ENCODE results near the gene GUCA1C.

GUCA1C gene

GRCh38 chr3:108907194-108907593 lies 46.5 kb downstream of the GUCA1C start:
- DNase-seq (ENCODE audit: low read depth) = no peak

DNA sequence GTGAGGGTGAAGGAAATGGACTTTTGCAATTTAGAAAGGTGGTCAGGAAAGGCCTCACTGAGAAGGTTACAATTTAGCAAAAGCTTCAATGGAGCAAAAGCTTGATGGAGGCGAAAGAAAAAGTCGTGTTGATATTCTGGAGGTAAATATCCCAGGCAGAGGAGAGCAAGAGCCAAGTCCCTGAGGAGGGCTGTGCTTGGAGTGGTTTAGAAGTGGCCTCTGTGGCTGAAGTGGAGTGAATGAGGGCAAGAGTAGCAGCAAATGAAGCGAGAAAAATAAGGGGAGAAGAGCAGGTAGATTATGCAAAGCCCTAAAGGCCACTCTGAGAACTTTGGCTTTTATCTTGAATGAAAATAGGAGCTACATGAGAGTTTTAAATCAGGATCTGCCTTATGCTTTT lies 54.1 kb downstream of the GUCA1C start:
- no peak for DNase-seq (ENCODE audit: low read depth)

- DNase-seq (ENCODE audit: low read depth) = no peak
These were observed 55.8 kb downstream of the GUCA1C start for GRCh38 chr3:108897883-108898282.

- DNase-seq (ENCODE audit: low read depth) = no peak
These were observed 58.7 kb downstream of the GUCA1C start for GRCh38 chr3:108894981-108895380.

DNA sequence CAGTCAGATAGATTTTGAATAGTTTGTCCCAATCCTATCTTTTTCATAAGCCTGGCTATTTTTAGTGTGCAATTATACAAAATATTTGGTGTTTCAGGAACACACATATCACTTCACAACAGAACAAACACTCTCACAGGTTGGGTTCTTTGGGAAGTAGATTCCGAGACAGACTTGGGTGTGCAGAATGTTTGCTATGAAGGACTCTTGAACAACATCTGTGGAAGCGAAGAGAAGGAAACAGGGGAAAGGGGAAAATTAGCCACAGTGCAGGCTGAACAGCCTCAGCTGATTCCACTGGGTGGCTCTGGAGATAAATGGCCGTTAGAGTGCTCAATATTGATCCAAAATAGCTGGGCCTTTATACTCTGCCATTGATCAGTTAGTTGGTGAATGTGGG lies 61.8 kb downstream of the GUCA1C start:
- no peak for DNase-seq (ENCODE audit: low read depth)

DNA sequence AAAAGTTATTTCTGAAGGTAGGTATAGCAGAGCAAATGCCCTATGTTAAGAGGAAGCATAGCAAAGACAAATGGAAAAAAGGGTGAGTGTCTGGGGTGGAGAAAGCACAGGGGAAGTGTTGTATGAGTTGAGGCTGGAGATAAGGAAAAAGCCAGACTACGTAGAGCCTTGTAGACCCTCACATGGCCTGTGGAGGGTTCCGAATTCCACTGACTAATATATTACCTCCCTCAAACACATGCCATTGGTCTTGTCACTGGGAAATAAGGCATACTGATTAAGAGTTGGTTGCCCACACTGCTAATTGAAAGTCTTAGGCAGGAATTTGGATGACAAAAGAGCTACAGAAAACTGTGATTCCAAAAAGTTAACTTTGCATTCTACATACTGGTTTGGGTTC lies 65.9 kb downstream of the GUCA1C start:
- DNase-seq (ENCODE audit: low read depth) = no peak

DNA sequence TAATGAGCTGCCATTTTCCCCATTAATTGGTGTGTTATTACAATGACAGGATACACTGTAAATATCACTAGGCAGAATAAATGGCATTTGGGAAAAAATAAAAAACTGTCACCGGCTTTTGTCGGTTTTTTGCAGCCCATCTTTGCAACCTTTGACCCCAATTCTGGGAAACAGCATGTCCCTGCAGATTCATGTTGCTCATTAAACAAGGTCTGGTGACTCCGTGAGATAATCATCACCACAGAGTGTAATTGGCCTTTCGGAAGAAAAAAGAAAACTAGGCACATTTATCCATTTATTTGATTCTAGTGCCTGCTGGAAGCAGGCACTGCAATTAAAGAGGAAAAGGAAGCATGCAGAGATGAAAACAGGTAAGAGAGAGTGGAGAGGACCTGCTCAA lies 66.6 kb downstream of the GUCA1C start:
- DNase-seq (ENCODE audit: low read depth) = no peak

DNA sequence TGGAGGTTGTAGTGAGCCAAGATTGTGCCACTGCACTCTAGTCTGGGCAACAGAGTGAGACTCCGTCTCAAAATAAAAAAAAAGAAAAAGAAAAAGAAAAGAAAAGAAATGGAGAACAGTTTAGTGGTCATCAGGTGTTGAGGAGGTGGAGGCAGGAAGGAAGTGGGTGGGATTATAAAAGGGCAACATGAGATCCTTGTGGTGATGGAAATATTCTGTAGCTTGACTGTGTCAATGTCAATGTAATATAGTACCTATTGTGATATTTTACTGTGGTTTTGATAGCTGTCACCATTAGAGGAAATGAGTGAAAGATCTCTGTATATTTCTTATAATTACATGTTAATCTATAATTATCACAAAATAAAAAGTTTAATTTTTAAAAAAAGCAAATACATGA lies 70.3 kb downstream of the GUCA1C start:
- DNase-seq (ENCODE audit: low read depth) = no peak

DNA sequence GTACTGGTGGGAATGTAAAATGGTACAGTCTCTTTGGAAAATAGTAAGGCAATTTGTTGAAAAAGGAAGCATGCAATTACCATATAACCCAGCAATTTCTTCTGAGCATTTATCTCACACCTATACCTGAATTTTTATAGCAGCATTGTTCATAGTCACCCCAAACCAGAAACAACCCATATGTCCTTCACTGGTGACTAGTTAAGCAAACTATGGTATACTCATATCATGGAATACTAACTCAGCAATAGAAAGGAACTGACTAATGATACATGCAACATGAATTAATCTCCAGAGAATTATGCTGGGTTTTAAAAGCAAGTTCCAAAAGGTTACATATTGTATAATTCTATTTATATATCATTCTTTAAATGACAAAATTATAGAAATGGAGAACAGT lies 70.9 kb downstream of the GUCA1C start:
- DNase-seq (ENCODE audit: low read depth) = no peak

DNA sequence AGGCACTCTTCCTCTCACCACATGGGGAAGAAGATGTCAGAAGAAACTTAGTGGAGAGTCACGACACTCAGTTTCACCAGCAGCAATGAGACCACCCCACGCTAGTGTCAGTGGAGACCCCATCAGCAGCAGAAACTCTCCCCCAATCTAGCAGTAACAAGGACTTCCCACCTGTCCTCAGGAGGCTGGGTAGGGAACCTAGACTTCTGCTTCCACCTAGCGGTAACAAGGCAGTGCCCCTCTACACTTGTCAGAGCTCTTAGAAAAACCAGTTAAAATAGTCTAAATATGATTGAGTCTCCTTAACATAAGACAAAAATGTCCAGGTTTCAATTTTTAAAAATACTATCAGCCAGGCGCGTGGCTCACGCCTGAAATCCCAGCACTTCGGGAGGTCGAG lies 73.8 kb downstream of the GUCA1C start:
- DNase-seq (ENCODE audit: low read depth) = no peak

DNA sequence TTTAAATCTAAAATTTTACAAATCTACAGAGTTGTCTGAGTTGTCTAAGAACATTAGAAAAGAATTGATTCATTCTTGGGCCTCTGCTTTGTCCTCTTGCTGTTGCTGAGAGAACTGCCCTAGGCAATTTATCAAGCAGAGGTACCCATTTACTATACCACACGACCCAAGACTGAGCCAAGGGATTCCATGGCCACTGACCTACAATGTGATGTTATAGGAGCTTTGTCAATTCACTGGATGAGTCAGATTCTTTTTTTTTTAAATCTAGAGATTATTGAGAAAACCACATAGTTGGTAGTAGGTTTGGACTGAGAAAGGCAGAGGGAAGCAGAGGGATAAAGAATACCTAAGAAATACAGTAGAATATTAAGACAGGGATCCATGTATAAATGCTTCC lies 75.8 kb downstream of the GUCA1C start:
- DNase-seq (ENCODE audit: low read depth) = no peak

- no peak for DNase-seq (ENCODE audit: low read depth)
These were observed 89.9 kb downstream of the GUCA1C start for GRCh38 chr3:108863799-108864135.

DNA sequence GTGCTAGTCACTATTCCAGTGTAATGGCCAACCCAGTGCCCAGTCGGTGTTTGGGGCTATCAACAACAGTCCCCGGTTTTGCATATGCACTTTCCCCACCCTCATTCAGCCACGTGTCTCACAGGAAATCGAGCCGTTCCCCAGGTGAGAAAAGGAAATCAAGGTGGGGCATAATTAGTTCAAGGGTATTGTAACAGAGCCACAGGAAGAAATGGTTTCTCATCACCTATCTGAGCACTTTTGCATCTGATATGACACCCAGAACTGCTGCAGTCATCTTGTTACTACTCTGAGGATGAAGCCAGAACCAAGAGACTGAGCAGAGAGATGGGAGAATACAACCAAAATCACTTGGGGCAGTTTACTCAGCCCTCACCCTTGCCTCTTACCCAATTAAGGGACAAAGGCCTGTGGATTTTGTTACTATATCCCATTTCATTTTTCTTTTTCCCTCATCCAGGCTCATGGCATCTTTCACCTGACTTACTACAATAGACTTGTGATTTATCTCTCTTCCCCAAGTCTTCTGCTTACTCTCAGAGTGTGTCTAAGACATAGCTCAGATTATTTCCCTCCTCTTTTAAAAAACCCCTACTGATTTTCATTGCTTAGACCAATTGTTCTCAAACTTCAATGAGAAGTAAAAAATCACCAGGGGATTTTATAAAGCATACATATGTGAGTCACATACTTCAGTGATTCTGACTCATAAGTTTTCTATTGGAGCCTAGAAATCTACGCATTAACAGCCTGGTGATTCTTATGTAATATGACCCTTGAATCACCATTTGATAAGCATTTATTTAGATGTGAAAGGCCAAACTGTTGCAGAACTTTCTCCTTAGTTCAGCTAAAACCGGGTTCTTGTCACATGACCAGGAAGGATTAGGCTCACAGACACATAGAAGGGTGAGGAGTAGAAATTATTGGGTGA lies 90.5 kb downstream of the GUCA1C start:
- DNase-seq (ENCODE audit: low read depth) = no peak

- DNase-seq (ENCODE audit: low read depth) = no peak
These were observed 92.3 kb downstream of the GUCA1C start for GRCh38 chr3:108861401-108861800.
